ENCODE measurements around the gene SND1.

Gene SND1

DNA sequence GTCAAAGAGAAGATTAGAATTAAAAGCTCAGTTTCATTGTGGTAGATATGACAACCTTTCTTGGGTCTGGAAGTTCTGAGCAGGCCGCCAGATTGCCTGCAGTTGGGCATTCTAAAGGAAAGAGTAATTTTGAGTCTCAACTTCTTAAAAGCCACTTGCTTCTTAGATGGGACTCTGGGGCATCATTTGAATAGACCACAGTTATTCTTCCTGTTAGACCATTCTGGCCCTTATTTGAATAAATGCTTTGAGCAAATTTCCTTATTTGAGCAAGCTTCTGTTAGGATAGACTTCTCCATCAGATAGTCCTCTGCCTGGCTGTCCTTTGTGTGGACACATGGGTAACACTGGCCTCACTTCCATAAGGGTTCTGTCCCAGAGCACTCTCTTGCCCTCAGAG, 40.2 kb downstream of the SND1 start:
- Histone ChIP-seq H3K27me3 (ENCODE audit: control insufficient read depth in 1 of 2, insufficient read depth in 2 of 2, low read length in 2 of 2) (no peaks in the 10 kb centered on the region), H3K9me3 (ENCODE audit: low read length) (no peaks in the 10 kb centered on the region), H3K9ac (ENCODE audit: low read length) (no peak overlapping the region), H3K4me1 (ENCODE audit: insufficient read depth, low read length) (peaks cover 17% of the 10 kb centered on the region), H3K4me3 (ENCODE audit: low read depth in 1 of 2, low read length in 2 of 2) (no peak overlapping the region), H3K36me3 (ENCODE audit: insufficient read depth, low read length) (peaks cover 12% of the 10 kb centered on the region), H3K27ac (ENCODE audit: low read depth, low read length) (no peak overlapping the region)

- H3K36me3 ChIP-seq (ENCODE audit: insufficient read depth, low read length): peaks cover 23% of the 10 kb centered on the region
- no peaks in the 10 kb centered on the region for H3K9me3 ChIP-seq (ENCODE audit: low read length)
- no peaks in the 10 kb centered on the region for H3K27me3 ChIP-seq (ENCODE audit: control insufficient read depth in 1 of 2, insufficient read depth in 2 of 2, low read length in 2 of 2)
- no peak overlapping the region for H3K27ac ChIP-seq (ENCODE audit: low read depth, low read length)
- H3K4me3 ChIP-seq (ENCODE audit: low read depth in 1 of 2, low read length in 2 of 2): no peak overlapping the region
- no peak overlapping the region for H3K9ac ChIP-seq (ENCODE audit: low read length)
- H3K4me1 ChIP-seq (ENCODE audit: insufficient read depth, low read length): peaks cover 2% of the 10 kb centered on the region
These were observed 47.9 kb downstream of the SND1 start for GRCh38 chr7:127699853-127700252.

GRCh38 chr7:127702052-127702652, 50.2 kb downstream of the SND1 start:
- H3K27ac ChIP-seq (ENCODE audit: low read depth, low read length): no peak overlapping the region

GRCh38 chr7:127702938-127703337, 50.9 kb downstream of the SND1 start:
- Histone ChIP-seq H3K9ac (ENCODE audit: low read length) (no peak overlapping the region), H3K4me1 (ENCODE audit: insufficient read depth, low read length) (no peaks in the 10 kb centered on the region), H3K36me3 (ENCODE audit: insufficient read depth, low read length) (peaks cover 25% of the 10 kb centered on the region), H3K27ac (ENCODE audit: low read depth, low read length) (no peak overlapping the region), H3K9me3 (ENCODE audit: low read length) (no peaks in the 10 kb centered on the region), H3K4me3 (ENCODE audit: low read depth in 1 of 2, low read length in 2 of 2) (no peak overlapping the region), H3K27me3 (ENCODE audit: control insufficient read depth in 1 of 2, insufficient read depth in 2 of 2, low read length in 2 of 2) (no peaks in the 10 kb centered on the region)

More at GRCh38 chr7:127702052-127702652, 50.2 kb downstream of the SND1 start:
- no peak overlapping the region for H3K4me3 ChIP-seq (ENCODE audit: low read depth in 1 of 2, low read length in 2 of 2)
- no peaks in the 10 kb centered on the region for H3K4me1 ChIP-seq (ENCODE audit: insufficient read depth, low read length)
- peaks cover 25% of the 10 kb centered on the region for H3K36me3 ChIP-seq (ENCODE audit: insufficient read depth, low read length)
- no peak overlapping the region for H3K9ac ChIP-seq (ENCODE audit: low read length)
- no peaks in the 10 kb centered on the region for H3K27me3 ChIP-seq (ENCODE audit: control insufficient read depth in 1 of 2, insufficient read depth in 2 of 2, low read length in 2 of 2)
- H3K9me3 ChIP-seq (ENCODE audit: low read length): no peaks in the 10 kb centered on the region

- Histone ChIP-seq H3K27me3 (ENCODE audit: control insufficient read depth in 1 of 2, insufficient read depth in 2 of 2, low read length in 2 of 2) (no peaks in the 10 kb centered on the region), H3K36me3 (ENCODE audit: insufficient read depth, low read length) (peaks cover 25% of the 10 kb centered on the region), H3K27ac (ENCODE audit: low read depth, low read length) (no peak overlapping the region), H3K4me3 (ENCODE audit: low read depth in 1 of 2, low read length in 2 of 2) (no peak overlapping the region), H3K4me1 (ENCODE audit: insufficient read depth, low read length) (peaks cover 4% of the 10 kb centered on the region), H3K9ac (ENCODE audit: low read length) (no peak overlapping the region), H3K9me3 (ENCODE audit: low read length) (no peaks in the 10 kb centered on the region)
These were observed 52.2 kb downstream of the SND1 start for GRCh38 chr7:127704211-127704610.

- H3K4me1 ChIP-seq (ENCODE audit: insufficient read depth, low read length): peaks cover 4% of the 10 kb centered on the region
- no peaks in the 10 kb centered on the region for H3K27me3 ChIP-seq (ENCODE audit: control insufficient read depth in 1 of 2, insufficient read depth in 2 of 2, low read length in 2 of 2)
- H3K36me3 ChIP-seq (ENCODE audit: insufficient read depth, low read length): peaks cover 25% of the 10 kb centered on the region
- no peaks in the 10 kb centered on the region for H3K9me3 ChIP-seq (ENCODE audit: low read length)
- no peak overlapping the region for H3K27ac ChIP-seq (ENCODE audit: low read depth, low read length)
- no peak overlapping the region for H3K4me3 ChIP-seq (ENCODE audit: low read depth in 1 of 2, low read length in 2 of 2)
- no peak overlapping the region for H3K9ac ChIP-seq (ENCODE audit: low read length)
These were observed 53.5 kb downstream of the SND1 start for GRCh38 chr7:127705461-127705959.

- Histone ChIP-seq H3K4me1 (ENCODE audit: insufficient read depth, low read length) (peaks cover 4% of the 10 kb centered on the region), H3K4me3 (ENCODE audit: low read depth in 1 of 2, low read length in 2 of 2) (no peak overlapping the region), H3K27ac (ENCODE audit: low read depth, low read length) (no peak overlapping the region), H3K9me3 (ENCODE audit: low read length) (peaks cover 3% of the 10 kb centered on the region), H3K36me3 (ENCODE audit: insufficient read depth, low read length) (peaks cover 25% of the 10 kb centered on the region), H3K9ac (ENCODE audit: low read length) (no peak overlapping the region), H3K27me3 (ENCODE audit: control insufficient read depth in 1 of 2, insufficient read depth in 2 of 2, low read length in 2 of 2) (no peaks in the 10 kb centered on the region)
These were observed 54.8 kb downstream of the SND1 start for GRCh38 chr7:127706766-127707165.

GRCh38 chr7:127708201-127708600, 56.2 kb downstream of the SND1 start:
- Histone ChIP-seq H3K36me3 (ENCODE audit: insufficient read depth, low read length) (peaks cover 17% of the 10 kb centered on the region), H3K4me3 (ENCODE audit: low read depth in 1 of 2, low read length in 2 of 2) (no peak overlapping the region), H3K4me1 (ENCODE audit: insufficient read depth, low read length) (peaks cover 9% of the 10 kb centered on the region), H3K27me3 (ENCODE audit: control insufficient read depth in 1 of 2, insufficient read depth in 2 of 2, low read length in 2 of 2) (no peaks in the 10 kb centered on the region), H3K9ac (ENCODE audit: low read length) (no peak overlapping the region), H3K9me3 (ENCODE audit: low read length) (peaks cover 3% of the 10 kb centered on the region), H3K27ac (ENCODE audit: low read depth, low read length) (no peak overlapping the region)

DNA sequence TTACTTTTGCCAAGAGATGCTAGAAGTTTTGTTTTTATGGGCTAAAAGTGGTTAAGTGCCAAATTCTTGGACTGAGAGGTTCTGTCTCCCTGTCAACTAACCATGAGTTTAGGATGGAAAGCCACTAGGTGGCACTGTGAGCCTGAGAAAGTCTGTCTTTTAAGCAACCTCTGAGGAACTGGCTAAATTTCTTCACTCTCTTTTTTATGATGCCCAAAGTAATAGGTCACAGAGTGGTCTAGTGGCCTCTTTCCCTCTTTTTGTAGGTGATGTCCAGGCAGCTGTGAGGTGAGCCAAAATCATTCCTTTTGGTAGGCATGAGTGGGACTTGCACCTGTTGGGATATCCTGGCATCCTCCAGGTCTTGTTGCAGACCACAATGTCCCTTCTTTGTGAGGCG, 56.8 kb downstream of the SND1 start:
- Histone ChIP-seq H3K36me3 (ENCODE audit: insufficient read depth, low read length) (peaks cover 12% of the 10 kb centered on the region), H3K9ac (ENCODE audit: low read length) (no peak overlapping the region), H3K27me3 (ENCODE audit: control insufficient read depth in 1 of 2, insufficient read depth in 2 of 2, low read length in 2 of 2) (no peaks in the 10 kb centered on the region), H3K4me3 (ENCODE audit: low read depth in 1 of 2, low read length in 2 of 2) (no peak overlapping the region), H3K9me3 (ENCODE audit: low read length) (peaks cover 3% of the 10 kb centered on the region), H3K27ac (ENCODE audit: low read depth, low read length) (no peak overlapping the region), H3K4me1 (ENCODE audit: insufficient read depth, low read length) (peaks cover 11% of the 10 kb centered on the region)

GRCh38 chr7:127710635-127711034, 58.6 kb downstream of the SND1 start:
- no peaks in the 10 kb centered on the region for H3K36me3 ChIP-seq (ENCODE audit: insufficient read depth, low read length)

GRCh38 chr7:127711872-127712271, 59.9 kb downstream of the SND1 start:
- no peak overlapping the region for H3K27ac ChIP-seq (ENCODE audit: low read depth, low read length)
- H3K4me3 ChIP-seq (ENCODE audit: low read depth in 1 of 2, low read length in 2 of 2): no peak overlapping the region
- H3K9me3 ChIP-seq (ENCODE audit: low read length): peaks cover 3% of the 10 kb centered on the region
- H3K9ac ChIP-seq (ENCODE audit: low read length): no peak overlapping the region
- peaks cover 11% of the 10 kb centered on the region for H3K4me1 ChIP-seq (ENCODE audit: insufficient read depth, low read length)
- no peaks in the 10 kb centered on the region for H3K27me3 ChIP-seq (ENCODE audit: control insufficient read depth in 1 of 2, insufficient read depth in 2 of 2, low read length in 2 of 2)
- H3K36me3 ChIP-seq (ENCODE audit: insufficient read depth, low read length): no peaks in the 10 kb centered on the region

More at GRCh38 chr7:127710635-127711034, 58.6 kb downstream of the SND1 start:
- Histone ChIP-seq H3K4me1 (ENCODE audit: insufficient read depth, low read length) (peaks cover 11% of the 10 kb centered on the region), H3K4me3 (ENCODE audit: low read depth in 1 of 2, low read length in 2 of 2) (no peak overlapping the region), H3K9me3 (ENCODE audit: low read length) (peaks cover 3% of the 10 kb centered on the region), H3K9ac (ENCODE audit: low read length) (no peak overlapping the region), H3K27ac (ENCODE audit: low read depth, low read length) (no peak overlapping the region), H3K27me3 (ENCODE audit: control insufficient read depth in 1 of 2, insufficient read depth in 2 of 2, low read length in 2 of 2) (no peaks in the 10 kb centered on the region)

DNA sequence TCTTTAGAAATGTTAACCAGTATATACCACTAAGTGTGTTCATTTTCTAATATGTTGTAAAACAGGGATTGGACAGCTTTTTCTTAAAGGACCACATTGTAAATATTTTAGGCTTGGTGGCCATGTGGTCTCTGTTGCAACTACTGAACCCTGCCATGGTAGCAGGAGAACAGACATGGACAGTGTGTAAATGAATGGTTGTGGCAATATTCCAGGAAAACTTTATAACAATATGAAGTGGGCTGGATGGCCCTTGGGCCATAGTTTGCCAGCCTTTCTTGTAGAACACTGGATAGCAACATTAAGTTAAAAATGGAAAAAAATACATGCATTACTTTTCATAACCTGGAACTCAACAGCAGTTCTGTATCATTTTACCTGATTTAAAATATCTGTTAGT, 61.0 kb downstream of the SND1 start:
- Histone ChIP-seq H3K9me3 (ENCODE audit: low read length) (peaks cover 3% of the 10 kb centered on the region), H3K4me3 (ENCODE audit: low read depth in 1 of 2, low read length in 2 of 2) (no peak overlapping the region), H3K27me3 (ENCODE audit: control insufficient read depth in 1 of 2, insufficient read depth in 2 of 2, low read length in 2 of 2) (no peaks in the 10 kb centered on the region), H3K9ac (ENCODE audit: low read length) (no peak overlapping the region), H3K4me1 (ENCODE audit: insufficient read depth, low read length) (peaks cover 11% of the 10 kb centered on the region), H3K36me3 (ENCODE audit: insufficient read depth, low read length) (no peaks in the 10 kb centered on the region), H3K27ac (ENCODE audit: low read depth, low read length) (no peak overlapping the region)

Data from muscle layer of colon (tissue), 2 donors.